SIG-M5 treated with dmso at 0.1 percent for 504 hours (cell line): ENCODE data around the gene PLXDC2.

Experiments used
- DNase-seq: peaks from one replicate; lab custom pipeline; 2025; ENCODE audit not compliant: unreplicated experiment; lab: John Stamatoyannopoulos, UW

PLXDC2 gene

GRCh38 chr10:20314431-20314830, 498.2 kb downstream of the PLXDC2 start:
- no peak for DNase-seq

- no peak for DNase-seq
Observed at GRCh38 chr10:20327954-20328353, 511.7 kb downstream of the PLXDC2 start.

DNA sequence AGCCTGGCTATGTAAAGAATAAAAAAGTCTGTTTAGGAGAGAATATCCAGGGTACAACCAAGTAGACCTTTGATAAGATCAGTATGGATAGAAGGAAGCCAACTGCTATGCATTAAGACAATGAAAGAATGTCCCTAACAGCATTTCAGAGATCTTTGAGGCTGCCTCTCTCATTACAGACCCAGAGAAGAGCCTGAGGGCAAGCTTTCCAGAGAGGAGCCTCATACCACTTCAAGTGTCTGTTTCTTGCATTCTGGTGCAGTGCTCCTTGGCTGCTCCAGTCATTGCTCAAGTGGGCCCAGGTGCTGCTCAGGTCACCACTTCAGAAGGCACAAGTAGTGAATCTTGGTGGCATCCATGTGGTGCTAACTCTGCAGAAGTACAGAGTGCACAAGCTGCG, 514.0 kb downstream of the PLXDC2 start:
- DNase-seq = no peak

GRCh38 chr10:20334559-20334958, 518.3 kb downstream of the PLXDC2 start:
- DNase-seq = no peak
